B cell (primary cell): ENCODE measurements around the gene TMC7. TPM values are rescaled to one million over a fixed set of nuclear protein-coding genes. Genes with fewer than 3 reads are reported as not detected.

Experiments
- ATAC-seq: fragments of 200-7000 bp; cut with Tn5 transposase; one replicate; pipeline ENCODE4 v1.10.0; 2021; ENCODE audit warnings: low read depth, mild to moderate bottlenecking, moderate number of reproducible peaks, moderate library complexity
- CTCF ChIA-PET: fragments of 350-600 bp; sonication (Branson Sonifier 250); formaldehyde crosslinking; loops from one replicate; lab custom pipeline; 2021; ENCODE audit warnings: antibody characterized with exemption, inconsistent platforms; lab: Charles Lee
- POLR2A ChIA-PET: fragments of 350-600 bp; sonication (Branson Sonifier 250); formaldehyde crosslinking; loops from one replicate; lab custom pipeline; 2021; ENCODE audit warnings: antibody characterized with exemption; lab: Charles Lee
- DNase-seq: peaks from one replicate; pipeline ENCODE4 v3.0.0; 2013
- H2AFZ ChIP-seq: 2 replicates; pipeline ENCODE4 v1.6.1; 2012; ENCODE audit warnings: mild to moderate bottlenecking, low read depth, low read length; ENCODE audit not compliant: insufficient read depth, poor library complexity, severe bottlenecking
- H3K27ac ChIP-seq, 2 donors: 1 replicate in 1 of 2; 2 replicates in 1 of 2; pipeline ENCODE4 v1.5.1; 2012 to 2013; ENCODE audit warnings: low read length in 2 of 2, mild to moderate bottlenecking in 2 of 2, moderate library complexity in 1 of 2
- H3K27me3 ChIP-seq, 4 experiments: fragments of 200-600 bp in 1 of 4; sonication (generic) in 1 of 4; replicated peaks in 1 of 4; 1 replicate in 2 of 4; 2 replicates in 2 of 4; pipeline versions ENCODE4 v1.6.1 to v1.7.0; 2013 to 2016; ENCODE audit warnings: low read length in 3 of 4, mild to moderate bottlenecking in 2 of 4, mixed read lengths in 1 of 4, moderate library complexity in 1 of 4; ENCODE audit not compliant: insufficient read depth in 4 of 4, control insufficient read depth in 3 of 4; ENCODE audit errors: control extremely low read depth in 1 of 4
- H3K36me3 ChIP-seq, 2 experiments: replicated peaks in 1 of 2; 1 replicate in 1 of 2; 2 replicates in 1 of 2; pipeline versions ENCODE4 v1.6.1 to v1.7.1; 2013; ENCODE audit warnings: low read length in 1 of 2; ENCODE audit not compliant: insufficient read depth in 2 of 2, control insufficient read depth in 1 of 2; ENCODE audit errors: control extremely low read depth in 1 of 2, extremely low read depth in 1 of 2
- H3K4me1 ChIP-seq, 2 donors: fragments of 200-600 bp in 1 of 2; sonication (generic) in 1 of 2; 1 replicate in 1 of 2; 2 replicates in 1 of 2; pipeline versions ENCODE4 v1.5.1 to v1.6.1; 2013 to 2017; ENCODE audit warnings: low read length in 2 of 2; ENCODE audit not compliant: control insufficient read depth in 2 of 2, insufficient read depth in 2 of 2
- H3K4me2 ChIP-seq: replicated peaks from 2 replicates; pipeline ENCODE3; 2012; ENCODE audit warnings: mild to moderate bottlenecking, low read depth, low read length; ENCODE audit not compliant: poor library complexity, severe bottlenecking
- H3K4me3 ChIP-seq, 5 experiments: fragments of 200-600 bp in 1 of 5; sonication (generic) in 1 of 5; 1 replicate in 3 of 5; 2 replicates in 2 of 5; pipeline versions ENCODE4 v1.5.1 to v1.7.0; 2011 to 2016; ENCODE audit warnings: low read length in 4 of 5, mild to moderate bottlenecking in 4 of 5, low read depth in 2 of 5, control low read depth in 1 of 5, moderate library complexity in 1 of 5; ENCODE audit not compliant: insufficient read depth in 1 of 5; ENCODE audit errors: control extremely low read depth in 1 of 5, extremely low read depth in 1 of 5
- H3K79me2 ChIP-seq: fragments of 200-600 bp; sonication (generic); one replicate; pipeline ENCODE4 v1.6.0; 2016; ENCODE audit warnings: low read length; ENCODE audit not compliant: control insufficient read depth, insufficient read depth
- H3K9ac ChIP-seq: fragments of 200-600 bp; sonication (generic); 2 replicates; pipeline ENCODE4 v1.6.1; 2017; ENCODE audit warnings: mild to moderate bottlenecking, low read length, moderate library complexity
- H3K9me3 ChIP-seq, 3 donors: one replicate each; pipeline versions ENCODE4 v1.6.1 to v1.7.1; 2013; ENCODE audit warnings: low read length in 2 of 3; ENCODE audit not compliant: control insufficient read depth in 2 of 3, insufficient read depth in 1 of 3; ENCODE audit errors: control extremely low read depth in 1 of 3
- H4K20me1 ChIP-seq: 2 replicates; pipeline ENCODE4 v1.6.0; 2012; ENCODE audit warnings: mild to moderate bottlenecking, low read length; ENCODE audit not compliant: insufficient read depth, control insufficient read depth, poor library complexity, severe bottlenecking
- H3K27ac Mint-ChIP-seq: one replicate; pipeline ENCODE4 v1.8.0; 2021; ENCODE audit warnings: mixed read lengths
- H3K27me3 Mint-ChIP-seq: one replicate; pipeline ENCODE4 v1.8.0; 2021; ENCODE audit warnings: mixed read lengths
- H3K4me1 Mint-ChIP-seq: one replicate; pipeline ENCODE4 v1.8.0; 2021; ENCODE audit warnings: mixed read lengths
- H3K4me3 Mint-ChIP-seq: one replicate; pipeline ENCODE4 v1.8.0; 2021; ENCODE audit warnings: mixed read lengths
- H3K9me3 Mint-ChIP-seq: one replicate; pipeline ENCODE4 v1.8.0; 2022; ENCODE audit warnings: mixed read lengths; ENCODE audit not compliant: insufficient read depth
- EZH2 ChIP-seq: IDR thresholded peaks from 2 replicates; pipeline ENCODE4 v1.6.1; 2012; ENCODE audit warnings: borderline replicate concordance, low read depth, mild to moderate bottlenecking, moderate library complexity, low read length; ENCODE audit not compliant: insufficient read depth, poor library complexity, severe bottlenecking
- WGBS: methylation state at CpG from one replicate; pipeline ENCODE4 v1.1.5; 2013; ENCODE audit warnings: missing lambda C conversion rate; ENCODE audit not compliant: insufficient coverage; 5-methylcytosine and 5-hydroxymethylcytosine counted together
- intact Hi-C: fragments of 100-400 bp; cut with micrococcal nuclease; formaldehyde crosslinking; loops from one replicate; pipeline ENCODE4 v1.10.0; 2022
- polyA plus RNA-seq: library from polyadenylated mRNA; depleted of rRNA; stranded (reverse); fragments of >200 nt; gene quantifications from 2 replicates; pipeline ENCODE4 v1.2.3, GENCODE V29; 2012
- total RNA-seq, 2 donors: library from RNA; stranded (reverse); fragments of 120-200 nt in 1 of 2; gene quantifications; 1 replicate in 1 of 2; 2 replicates in 1 of 2; pipeline versions ENCODE4 v1.2.3 to v1.2.4, GENCODE V29; 2013 to 2022
- TF ChIP-seq, protein P1 (sequence below): fragments of 200-600 bp; IDR thresholded peaks from one replicate; pipeline ENCODE4 v1.8.0; 2022; ENCODE audit warnings: antibody characterized with exemption, mild to moderate bottlenecking

TMC7 gene
- total and polyA plus RNA-seq, 2 donors (not counting 1 experiment from before 2014, with no cell fraction given), result not detected

DNA sequence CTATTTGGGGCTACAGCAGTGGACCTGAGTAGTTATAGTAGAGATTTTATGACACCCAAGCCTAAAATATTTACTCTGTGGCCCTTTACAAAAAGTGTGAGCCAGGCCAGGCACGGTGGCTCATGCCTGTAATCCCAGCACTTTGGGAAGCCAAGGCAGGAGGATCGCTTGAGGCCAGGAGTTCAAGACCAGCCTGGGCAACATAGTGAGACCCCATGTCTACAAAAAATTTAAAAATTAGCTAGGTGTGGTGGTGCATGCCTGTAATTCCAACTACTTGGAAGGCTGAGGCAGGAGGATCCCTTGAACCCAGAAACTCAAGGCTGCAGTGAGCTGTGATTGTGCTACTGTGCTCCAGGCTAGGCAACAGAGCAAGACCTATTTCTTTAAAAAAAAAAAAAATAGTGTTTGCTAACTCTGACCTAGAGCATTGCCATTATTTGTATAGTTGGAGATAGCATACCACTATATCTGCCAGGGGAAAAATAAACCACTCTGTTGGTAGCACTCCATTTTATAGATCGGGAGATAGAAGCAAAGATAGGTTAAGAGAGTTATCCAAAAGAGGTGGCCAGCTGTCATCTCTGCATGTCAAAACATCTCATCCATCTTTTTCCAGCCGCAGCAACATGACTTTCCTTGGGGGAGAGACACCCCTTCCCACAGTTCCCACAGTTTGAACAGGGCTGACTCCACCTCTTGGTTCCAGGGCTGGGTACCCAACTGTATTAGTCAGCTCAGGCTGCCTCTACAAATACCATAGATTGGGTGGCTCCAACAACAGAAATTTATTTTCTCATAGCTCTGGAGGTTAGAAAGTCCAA, 127.0 kb downstream of the TMC7 start:
- no peak overlapping the region for H3K4me2 ChIP-seq
- Mint-ChIP-seq H3K4me3 (no peak overlapping the region), H3K9me3 (no peaks in the 10 kb centered on the region), H3K4me1 (peaks cover 28% of the 10 kb centered on the region), H3K27ac (no peak overlapping the region), H3K27me3 (peaks cover 13% of the 10 kb centered on the region)
- no peak overlapping the region for H3K9ac ChIP-seq
- intact Hi-C loops, result no loop called here
- H3K36me3 ChIP-seq, result no peaks in the 10 kb centered on the region
- H4K20me1 ChIP-seq, result no peaks in the 10 kb centered on the region
- no peak for DNase-seq
- POLR2A ChIA-PET, result interaction anchor here (0.6 kb wide), 2 partner anchors 79 to 201 kb away, joined by 3 to 7 read pairs; no protein-coding TSS in a partner anchor
- no peak overlapping the region for H3K27ac ChIP-seq
- no peaks in the 10 kb centered on the region for H3K9me3 ChIP-seq
- no peak overlapping the region for H3K4me3 ChIP-seq
- H3K79me2 ChIP-seq, result no peaks in the 10 kb centered on the region
- peaks cover 0 to 12% (median 0%) of the 10 kb centered on the region in 4 experiments for H3K27me3 ChIP-seq
- CTCF ChIA-PET, result interaction anchor here (1.5 kb wide), 1 partner anchor 69 kb away, joined by 3 read pairs; no protein-coding TSS in a partner anchor
- no peak overlapping the region for H2AFZ ChIP-seq
- TF ChIP-seq EZH2, result no peak
- TF ChIP-seq, protein P1, sequence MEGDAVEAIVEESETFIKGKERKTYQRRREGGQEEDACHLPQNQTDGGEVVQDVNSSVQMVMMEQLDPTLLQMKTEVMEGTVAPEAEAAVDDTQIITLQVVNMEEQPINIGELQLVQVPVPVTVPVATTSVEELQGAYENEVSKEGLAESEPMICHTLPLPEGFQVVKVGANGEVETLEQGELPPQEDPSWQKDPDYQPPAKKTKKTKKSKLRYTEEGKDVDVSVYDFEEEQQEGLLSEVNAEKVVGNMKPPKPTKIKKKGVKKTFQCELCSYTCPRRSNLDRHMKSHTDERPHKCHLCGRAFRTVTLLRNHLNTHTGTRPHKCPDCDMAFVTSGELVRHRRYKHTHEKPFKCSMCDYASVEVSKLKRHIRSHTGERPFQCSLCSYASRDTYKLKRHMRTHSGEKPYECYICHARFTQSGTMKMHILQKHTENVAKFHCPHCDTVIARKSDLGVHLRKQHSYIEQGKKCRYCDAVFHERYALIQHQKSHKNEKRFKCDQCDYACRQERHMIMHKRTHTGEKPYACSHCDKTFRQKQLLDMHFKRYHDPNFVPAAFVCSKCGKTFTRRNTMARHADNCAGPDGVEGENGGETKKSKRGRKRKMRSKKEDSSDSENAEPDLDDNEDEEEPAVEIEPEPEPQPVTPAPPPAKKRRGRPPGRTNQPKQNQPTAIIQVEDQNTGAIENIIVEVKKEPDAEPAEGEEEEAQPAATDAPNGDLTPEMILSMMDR, result no peak
- no peak for ATAC-seq
- peaks cover 8 to 11% of the 10 kb centered on the region in 2 donors for H3K4me1 ChIP-seq
- 100% methylated on average over 1 of the region's 4 CpGs for WGBS

- H3K79me2 ChIP-seq, result no peaks in the 10 kb centered on the region
- CTCF ChIA-PET, result interaction anchor here (0.6 to 0.8 kb wide), 3 partner anchors 24 to 173 kb away, joined by 3 read pairs; no protein-coding TSS in a partner anchor
- H3K4me3 Mint-ChIP-seq, result no peak overlapping the region
These were observed 128.3 kb downstream of the TMC7 start for GRCh38 chr16:19112099-19112407.

More at GRCh38 chr16:19112099-19112407, 128.3 kb downstream of the TMC7 start:
- Histone ChIP-seq H3K36me3 (no peaks in the 10 kb centered on the region), H3K27me3 (peaks cover 0 to 12% (median 0%) of the 10 kb centered on the region in 4 experiments), H3K4me1 (peaks cover 12 to 16% of the 10 kb centered on the region in 2 donors), H4K20me1 (no peaks in the 10 kb centered on the region), H2AFZ (no peak overlapping the region), H3K9me3 (no peaks in the 10 kb centered on the region), H3K4me2 (no peak overlapping the region), H3K9ac (no peak overlapping the region), H3K27ac (no peak overlapping the region), H3K4me3 (no peak overlapping the region)
- DNase-seq (no peak), ATAC-seq (no peak)
- H3K27ac Mint-ChIP-seq, result no peak overlapping the region
- POLR2A ChIA-PET, result no interaction called here
- no peak for TF ChIP-seq EZH2
- TF ChIP-seq, protein P1, result no peak
- H3K4me1 Mint-ChIP-seq, result peaks cover 39% of the 10 kb centered on the region
- H3K9me3 Mint-ChIP-seq, result no peaks in the 10 kb centered on the region
- peaks cover 13% of the 10 kb centered on the region for H3K27me3 Mint-ChIP-seq
- intact Hi-C loops, result no loop called here
- WGBS, result 100% methylated on average over 2 of the region's 2 CpGs
